HG03520 (cell line): Measurements from ENCODE around the gene ASB15.
A peak's percentile ranks its signal among the peaks of the same experiment; 100 is the strongest.
"Not testable (repeated sequence)": the region's sequence is repeated elsewhere in the genome, so short reads cannot be mapped to it uniquely, and the experiment has no call there.

Source experiments
- ATAC-seq: cut with Tn5 transposase; IDR thresholded peaks from one replicate; pipeline ENCODE4 v1.9.1; 2021; ENCODE audit warnings: mild to moderate bottlenecking, moderate library complexity; ENCODE audit not compliant: unreplicated experiment

The ASB15 gene

DNA sequence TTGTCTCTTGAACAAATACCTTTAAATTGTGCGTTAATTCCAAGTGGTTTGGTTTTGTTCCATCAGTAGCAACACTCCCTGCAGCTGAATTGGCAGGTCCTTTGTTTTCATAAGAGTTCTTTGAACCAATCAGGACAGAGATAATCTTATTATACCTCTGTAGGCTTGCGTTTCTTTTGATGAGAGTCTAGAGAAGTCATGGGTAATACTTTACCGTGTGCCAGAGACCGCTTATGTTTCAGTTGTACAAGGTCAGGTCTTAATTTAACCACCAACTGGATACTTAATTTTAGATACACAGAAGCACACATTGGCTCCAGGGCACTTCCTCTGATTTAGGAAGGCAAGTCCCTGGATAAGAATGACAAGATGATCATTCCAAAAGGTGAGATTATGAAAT lies at the start of gene ASB15:
Gene ASB15, plus strand, starts transcription at position 292 of the 400 bp plus-strand sequence. CDS start 12,682 bp downstream, outside the sequence.
- no peak for ATAC-seq

DNA sequence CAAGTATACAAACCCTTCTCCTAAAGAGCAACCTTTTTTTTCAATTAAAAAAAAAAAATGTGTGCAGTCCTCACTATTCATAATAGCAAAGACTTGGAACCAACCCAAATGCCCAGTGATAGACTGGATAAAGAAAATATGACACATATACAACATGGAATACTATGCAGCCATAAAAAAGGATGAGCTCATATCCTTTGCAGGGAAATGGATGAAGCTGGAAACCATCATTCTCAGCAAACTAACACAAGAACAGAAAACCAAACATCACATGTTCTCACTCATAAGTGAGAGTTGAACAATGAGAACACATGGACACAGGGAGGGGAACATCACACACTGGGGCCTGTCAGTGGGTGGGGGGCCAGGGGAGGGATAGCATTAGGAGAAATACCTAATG lies 49.5 kb upstream of the ASB15 start:
- not testable (repeated sequence) for ATAC-seq

DNA sequence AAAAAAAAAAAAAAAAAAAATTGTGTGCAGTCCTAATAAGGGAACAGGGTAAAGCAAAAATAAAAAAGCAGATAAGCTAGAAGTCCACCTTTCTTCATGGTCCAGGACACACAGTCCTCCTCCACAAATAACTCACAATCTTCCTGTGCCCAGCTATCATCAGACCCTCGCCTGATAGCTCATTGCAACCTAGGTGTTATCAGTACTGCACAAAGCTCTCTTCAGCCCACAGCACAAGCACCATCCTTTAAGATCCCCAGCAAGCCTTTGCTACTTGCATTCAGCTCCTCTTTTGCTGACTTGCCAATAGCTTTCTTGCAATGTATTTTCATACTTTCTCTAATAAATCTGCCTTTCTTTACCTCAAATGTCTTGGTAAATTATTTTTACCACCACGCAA lies 49.0 kb upstream of the ASB15 start:
- ATAC-seq, result no peak

DNA sequence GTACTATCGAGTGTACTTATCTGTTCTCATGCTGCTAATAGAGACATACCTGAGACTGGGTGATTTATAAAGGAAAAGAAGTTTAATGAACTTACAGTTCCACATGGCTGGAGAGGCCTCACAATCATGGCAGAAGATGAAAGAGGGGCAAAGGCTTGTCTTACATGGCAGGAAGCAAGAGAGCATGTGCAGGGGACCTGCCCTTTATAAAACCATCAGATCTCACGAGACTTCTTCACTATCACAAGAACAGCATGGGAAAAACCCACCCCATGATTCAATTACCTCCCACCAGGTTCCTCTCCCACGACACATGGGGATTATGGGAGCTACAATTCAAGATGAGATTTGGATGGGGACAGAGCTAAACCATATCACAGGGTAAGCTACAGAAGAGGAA lies 48.5 kb upstream of the ASB15 start:
- no peak for ATAC-seq

DNA sequence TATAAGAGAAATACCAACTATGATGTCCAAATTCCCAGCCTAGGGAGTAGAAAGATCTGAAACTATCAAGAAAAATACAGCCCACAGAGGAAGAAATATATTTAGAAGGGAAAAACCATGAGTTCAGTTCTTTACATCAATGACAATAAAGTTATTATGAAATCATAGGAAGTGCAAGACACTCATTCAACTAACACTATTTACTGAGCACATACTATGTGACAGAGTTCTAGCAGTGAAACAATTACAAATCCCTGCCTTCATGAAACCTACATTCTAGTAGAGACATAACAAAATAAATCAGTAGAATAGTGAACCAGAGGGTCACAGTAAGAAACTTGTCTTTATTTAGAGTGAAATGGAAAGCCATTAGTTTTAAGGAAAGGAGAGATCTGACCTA lies 46.1 kb upstream of the ASB15 start:
- no peak for ATAC-seq

DNA sequence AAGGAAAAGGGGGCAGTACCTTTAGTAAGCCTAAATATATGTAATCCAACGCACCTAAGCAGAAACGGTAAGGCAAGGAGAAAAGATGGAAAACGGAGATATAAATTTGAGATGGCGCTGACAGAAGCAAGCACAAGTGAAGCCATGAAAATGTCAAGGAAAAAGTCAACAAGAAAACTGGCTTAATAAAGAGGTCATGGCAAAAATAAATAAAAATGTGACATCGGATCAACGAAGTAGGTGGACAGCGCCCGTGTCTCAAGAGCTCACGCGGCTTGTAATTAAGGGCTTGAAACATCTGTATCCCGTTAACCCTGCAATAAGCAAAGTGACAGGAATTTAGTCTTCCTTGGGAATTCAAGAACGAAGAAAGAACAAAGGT lies 44.6 kb upstream of the ASB15 start:
- no peak for ATAC-seq

DNA sequence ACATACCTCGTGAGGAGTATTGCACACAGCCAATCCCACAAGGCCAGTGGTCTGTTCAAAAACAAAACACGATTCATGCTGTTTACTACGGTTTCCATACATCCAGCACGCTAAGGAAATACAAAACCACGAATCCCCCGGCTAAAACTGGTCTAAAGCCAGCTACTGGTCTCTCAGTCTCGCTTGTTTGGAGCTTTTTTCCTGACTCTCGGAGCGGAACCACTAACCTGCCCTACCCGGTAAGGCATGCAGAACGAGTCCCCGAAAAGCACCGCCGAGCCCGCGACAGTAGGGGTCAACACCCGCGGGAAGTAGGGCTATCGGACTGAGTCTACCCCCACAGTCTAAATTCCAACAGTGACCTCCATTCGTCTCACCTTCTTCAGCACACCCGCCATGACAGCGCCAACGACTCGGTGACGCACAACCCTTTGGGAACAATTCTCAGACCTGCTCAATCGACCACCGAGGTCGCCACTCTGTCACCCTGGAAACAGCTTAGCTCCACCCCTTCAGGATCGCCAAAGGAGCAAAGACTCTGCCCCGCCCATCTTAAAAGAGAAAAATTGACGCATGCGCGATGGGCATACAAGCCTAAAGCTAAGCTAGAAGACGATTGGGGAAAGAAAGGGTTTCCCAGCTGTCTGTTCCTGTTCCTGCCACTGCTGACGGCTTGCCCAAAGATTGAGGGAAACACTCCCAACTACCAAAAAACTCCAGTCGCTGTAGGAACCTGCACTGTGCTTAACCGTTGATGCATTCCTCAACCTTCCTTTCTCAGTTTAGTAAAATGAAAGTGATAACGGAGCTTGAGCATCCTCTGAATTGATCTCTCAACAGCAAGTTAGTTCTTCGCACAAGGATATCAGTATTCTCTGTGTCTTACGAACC lies 44.0 kb upstream of the ASB15 start, which contains the start of gene NDUFA5:
Gene NDUFA5, minus strand, starts transcription at position 421 of the 891 bp plus-strand sequence. Its CDS starts 23 bp downstream, at position 398.
- peak; percentile 96 for ATAC-seq

DNA sequence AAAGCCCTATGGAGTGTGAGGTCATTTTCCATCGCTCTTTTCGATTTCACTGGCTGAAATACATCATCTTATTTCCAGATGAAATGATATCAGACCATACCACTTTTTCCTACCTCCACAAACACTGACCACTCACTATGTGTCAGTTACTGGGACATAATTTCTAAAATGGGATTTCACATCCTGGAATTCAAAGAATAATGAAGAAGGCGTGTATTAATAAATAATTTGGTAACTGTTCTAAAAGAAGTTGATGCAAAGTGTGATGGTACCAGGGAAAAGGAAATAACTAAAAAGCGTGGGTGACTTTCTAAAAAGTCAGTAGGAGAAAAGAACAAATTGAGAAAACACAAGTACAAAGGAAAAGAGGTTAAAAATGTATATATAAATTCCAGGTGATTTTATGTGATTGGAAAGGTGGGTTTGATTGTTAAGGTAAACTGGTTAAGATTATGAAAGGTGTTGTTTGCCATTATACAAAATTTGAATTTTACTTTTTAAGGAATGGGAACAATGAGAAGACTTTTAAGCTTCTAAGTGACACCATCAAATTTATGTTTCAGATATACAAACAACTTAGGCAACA lies 43.2 kb upstream of the ASB15 start:
- ATAC-seq, result no peak

DNA sequence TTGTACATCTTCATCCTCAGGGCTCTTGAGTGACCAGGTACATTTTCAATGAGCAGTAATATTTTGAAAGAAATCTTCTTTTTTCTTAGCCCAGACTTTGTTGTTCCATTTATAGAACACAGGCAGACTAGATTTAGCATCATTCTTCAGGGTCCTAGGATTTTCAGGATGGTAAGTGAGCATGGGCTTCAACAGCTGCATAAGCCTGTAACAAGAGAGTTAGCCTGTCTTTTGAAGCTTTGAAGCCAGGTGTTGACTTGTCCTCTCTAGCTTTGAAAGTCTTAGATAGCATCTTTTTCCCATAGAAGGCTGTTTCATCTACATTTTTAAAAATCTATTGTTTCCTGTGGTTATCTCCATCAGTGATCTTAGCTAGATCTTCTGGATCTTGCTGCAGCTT lies 39.5 kb upstream of the ASB15 start:
- ATAC-seq, result no peak

DNA sequence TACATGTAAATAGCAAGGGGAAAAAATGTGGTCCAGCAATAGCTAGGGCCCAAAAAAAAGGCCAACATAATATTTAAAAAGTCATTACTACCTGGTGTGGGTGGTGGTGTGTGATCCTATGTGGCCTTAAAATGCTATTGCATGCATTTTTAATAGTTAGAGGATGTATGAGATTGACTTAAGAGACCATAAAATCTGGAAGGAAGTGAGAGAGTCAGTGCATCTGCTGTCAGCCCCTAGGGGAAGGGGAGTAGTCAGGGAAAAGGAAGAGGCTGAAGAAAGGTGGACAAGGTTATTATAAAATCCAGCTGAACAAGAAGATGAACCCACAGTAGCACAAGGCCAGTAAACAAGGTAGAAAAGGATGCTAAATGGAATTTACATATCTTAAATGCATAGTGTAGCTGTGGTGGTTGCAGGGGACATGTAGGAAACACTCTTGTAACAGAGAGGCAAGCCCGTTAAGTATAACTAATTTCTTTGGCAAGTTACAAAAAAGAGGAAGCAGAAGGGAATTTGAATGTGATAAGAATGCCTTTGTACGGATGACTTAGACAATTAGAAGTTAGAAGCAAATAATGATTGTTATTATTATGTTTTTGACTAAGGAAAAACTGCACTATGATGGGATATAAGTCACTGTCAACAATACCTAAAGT lies 32.1 kb upstream of the ASB15 start:
- no peak for ATAC-seq

DNA sequence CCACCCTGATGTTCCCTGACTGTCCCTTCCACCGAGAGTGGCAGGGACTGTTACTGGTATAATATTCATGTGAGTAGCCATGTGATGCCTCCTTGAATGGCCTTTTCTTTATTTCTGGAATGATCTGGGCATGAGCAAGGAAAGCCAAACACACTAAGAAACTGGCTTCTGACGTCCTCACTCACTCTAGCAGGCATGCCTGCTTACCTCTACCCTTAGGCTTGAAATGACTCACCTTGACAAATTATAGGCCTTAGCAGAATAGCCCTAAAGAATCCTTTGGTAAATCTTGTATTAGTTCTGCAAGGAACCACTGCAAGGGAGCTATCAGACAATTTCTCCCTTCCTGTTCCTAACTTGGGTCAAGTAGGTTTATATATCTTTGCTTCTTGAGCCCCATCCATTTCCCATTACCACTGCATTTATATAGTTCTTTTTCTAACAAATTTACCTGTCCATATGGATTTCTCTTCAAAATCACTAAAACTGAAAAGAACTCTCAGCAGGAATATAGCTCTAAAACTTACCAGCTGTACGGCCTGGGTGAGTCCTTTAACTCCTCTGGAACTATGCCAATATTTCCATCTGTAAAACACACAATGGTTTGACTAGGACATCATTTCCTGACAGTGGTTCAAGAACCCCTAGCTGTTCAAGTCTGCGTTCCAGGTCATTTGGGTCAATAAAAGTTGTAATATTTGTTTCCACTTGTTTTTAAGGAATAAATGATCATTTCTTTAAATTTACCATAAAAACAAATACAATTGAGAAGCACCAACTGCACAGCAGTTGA lies 31.0 kb upstream of the ASB15 start:
- no peak for ATAC-seq

DNA sequence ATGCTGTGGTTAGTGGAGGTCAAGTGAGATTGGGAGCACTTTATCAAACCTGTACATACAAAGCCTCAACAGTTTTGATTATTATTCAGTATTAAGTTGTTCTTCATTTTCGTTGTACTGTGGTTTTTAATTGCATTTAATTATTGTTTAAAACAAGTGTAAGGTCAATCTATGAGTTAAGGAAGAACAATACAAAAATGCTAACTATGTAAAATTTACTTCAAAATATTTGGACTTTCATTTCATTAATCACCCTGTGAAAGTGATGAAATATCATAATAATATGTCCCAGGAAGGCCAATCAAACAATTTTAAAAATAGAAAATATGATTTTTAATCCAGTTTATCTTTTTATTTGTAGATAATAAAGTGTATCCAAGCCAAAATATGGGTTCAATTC lies 30.4 kb upstream of the ASB15 start:
- ATAC-seq, result no peak

DNA sequence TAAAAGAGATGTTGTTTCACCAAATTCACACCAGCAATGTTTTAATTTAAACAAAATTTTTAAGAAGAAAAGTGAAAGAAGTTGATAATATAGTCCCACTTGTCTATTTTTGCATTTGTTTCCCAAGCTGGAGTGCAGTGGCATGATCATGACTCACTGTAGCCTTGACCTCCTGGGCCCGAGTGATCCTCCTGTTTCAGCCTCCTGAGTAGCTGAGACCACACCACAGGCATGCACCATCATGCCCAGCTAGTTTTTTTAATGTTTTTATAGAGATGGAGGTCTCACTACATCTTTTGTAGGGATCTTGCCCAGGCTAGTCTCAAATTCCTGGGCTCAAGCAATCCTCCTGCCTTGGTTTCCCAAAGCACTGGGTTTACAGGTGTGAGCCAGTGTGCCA lies 29.9 kb upstream of the ASB15 start:
- ATAC-seq, result no peak

DNA sequence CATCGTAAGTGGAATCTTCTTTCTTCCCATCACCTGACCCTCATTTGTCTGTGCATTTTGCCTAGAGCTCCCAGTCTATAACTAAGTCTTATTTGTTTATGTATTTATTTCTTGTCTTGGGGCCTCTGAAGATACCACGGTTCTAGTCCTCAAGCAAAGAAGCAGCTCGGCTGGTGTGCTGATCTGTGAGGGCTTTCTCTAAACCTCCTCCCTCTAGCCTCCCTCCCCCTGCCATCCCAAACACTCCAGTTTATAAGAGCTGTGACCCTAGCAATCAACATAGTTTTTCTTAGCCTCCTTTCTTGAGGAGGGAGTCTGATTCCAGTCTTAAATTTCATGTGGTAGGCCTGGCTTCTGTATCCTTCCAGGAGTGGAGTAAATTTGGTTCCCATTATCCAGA lies 28.3 kb upstream of the ASB15 start:
- ATAC-seq, result no peak

DNA sequence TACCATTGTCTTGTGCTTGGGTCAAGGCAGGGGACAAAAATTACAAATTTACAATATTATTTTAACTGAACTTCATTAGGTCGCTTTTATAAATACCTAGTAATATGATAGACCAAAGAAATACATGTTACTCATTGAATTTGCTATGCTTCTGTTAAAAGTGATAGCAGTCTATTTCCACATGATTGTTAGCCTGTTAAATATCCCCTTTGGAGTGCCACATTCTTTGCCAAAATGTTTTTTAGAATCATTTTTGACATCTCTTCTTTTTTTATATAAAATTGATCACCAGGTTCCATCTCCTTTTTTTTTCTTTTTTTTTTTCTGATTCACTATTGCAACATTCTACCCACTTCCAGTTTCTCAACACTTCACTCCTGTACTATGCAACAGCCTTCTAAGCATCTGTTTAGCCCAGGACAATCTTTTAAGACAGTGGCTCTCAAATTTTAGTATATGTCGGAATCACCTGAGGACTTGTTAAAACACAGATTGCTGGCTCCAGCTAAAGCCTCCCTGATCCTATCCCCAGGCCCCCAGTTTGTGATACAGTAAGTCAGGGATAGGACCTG lies 27.6 kb upstream of the ASB15 start:
- ATAC-seq, result no peak

DNA sequence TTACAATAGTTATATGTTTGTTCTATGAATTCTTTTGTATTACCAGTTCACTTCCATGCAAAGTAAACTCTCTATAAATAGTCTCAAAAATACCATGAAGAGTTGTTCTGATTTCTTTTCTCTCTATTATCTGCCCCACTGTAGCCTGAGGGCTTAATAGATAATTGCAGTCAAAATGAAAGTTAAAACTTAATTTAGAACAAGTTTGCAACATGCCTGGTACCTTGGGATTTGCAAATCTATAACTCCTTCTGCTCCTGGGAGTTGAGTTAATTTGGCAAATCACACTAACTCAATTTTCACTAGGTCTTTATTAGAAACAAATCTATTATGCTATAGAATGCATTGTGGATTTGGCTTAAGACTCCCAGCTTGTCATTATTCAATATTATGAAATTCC lies 22.2 kb upstream of the ASB15 start:
- ATAC-seq, result no peak

DNA sequence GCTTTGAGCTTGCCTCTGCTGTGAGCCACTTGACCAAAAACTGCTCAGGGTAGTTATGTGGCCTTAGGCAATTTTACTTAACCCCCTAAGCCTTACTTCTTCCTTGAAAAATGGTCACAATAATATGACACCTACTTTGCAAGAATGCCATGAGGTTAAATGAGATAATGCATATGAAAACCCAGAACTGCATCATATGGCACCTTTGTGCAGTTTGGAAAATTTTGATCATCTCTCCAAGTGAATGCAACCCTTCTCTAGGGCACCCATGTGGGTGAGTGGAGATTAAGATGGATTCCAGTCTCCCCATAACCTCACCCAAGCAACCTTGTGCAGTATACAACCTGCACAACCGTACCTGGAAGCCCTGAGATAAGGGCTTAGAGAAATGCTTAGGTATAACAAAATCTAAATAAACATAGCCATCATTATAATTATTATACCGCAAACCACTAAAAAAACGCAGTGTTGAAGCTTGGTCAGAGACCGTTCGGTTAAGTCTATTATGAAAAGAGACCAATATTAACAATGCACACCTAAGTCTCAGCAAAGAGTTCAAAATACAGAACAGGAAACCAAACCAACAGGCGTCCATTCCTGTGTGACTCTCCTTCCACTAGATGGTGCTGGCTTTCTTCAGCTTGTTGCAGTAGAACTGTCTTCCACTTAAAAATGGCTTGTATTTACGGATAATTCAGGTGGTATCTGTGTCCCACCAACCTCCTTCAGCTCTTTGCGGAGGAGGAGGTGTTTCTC lies 21.0 kb upstream of the ASB15 start:
- ATAC-seq, result peak; percentile 86

DNA sequence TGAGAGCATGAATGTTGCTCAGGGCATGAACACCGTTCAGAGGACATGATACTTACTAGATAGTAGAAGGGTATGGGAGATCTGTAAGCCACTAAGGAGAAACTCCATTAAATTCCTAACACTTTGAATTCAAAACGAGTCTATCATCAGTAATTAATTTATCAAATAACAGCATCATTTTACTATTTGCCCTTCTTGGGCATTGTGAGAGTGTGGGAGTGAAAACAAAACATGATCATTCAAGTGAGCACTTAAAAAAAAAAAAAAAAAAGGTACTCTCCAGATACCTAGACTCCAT lies 20.5 kb upstream of the ASB15 start:
- ATAC-seq, result no peak

DNA sequence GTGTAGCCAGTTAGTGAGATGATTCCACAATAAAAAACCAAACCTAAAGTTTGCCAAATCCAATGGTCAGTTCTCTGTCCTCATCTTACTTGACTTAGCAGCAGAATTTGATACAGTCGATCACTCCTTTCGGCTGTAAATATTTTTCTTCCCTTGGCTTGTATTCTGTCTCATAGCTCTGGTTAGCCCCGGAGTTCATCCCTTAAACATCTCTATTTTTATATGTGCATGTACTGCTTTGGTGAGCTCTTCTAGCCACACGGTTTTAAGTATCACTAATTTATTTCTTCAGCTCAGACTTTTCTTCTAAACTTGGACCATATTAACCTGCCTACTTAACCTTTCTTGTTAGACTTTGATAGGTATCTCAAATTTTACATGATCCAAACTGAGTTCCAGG lies 17.8 kb upstream of the ASB15 start:
- no peak for ATAC-seq

DNA sequence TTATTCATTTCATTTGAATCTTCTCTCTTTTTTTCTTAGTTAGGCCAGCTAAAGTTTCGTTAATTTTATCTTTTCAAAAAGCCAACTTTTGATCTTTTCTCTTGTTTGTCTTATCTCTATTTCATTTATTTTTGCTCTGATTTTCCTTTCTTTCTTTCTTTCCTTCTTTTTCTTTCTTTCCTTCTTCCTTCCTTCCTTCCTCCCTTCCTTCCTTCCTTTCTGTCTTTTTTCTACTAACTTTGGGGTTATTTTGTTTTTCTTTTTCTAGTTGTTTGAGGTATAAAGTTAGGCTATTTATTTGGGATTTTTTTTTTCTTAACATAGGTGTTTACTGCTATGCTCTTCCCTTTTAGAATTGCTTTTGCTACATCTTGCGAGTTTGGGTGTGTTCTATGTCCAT lies 13.2 kb upstream of the ASB15 start:
- no peak for ATAC-seq
